ENCODE data around the gene PPP2R2C.

The PPP2R2C gene

GRCh38 chr4:6326312-6327060 lies 145.9 kb downstream of the PPP2R2C start:
- no peak overlapping the region for H3K4me3 ChIP-seq
- H3K4me1 ChIP-seq, result no peaks in the 10 kb centered on the region; the same call in 1 of the 2 replicates
- H3K36me3 ChIP-seq (replicated peaks), result peaks cover 6% of the 10 kb centered on the region
- H3K9me3 ChIP-seq, result 0 out of 2 replicates have a peak, but pooled peaks cover 3% of the 10 kb centered on the region
- in situ Hi-C loops (cut with MboI; ENCODE audit: low sequenced_read_pairs), result loop anchor here (5.0 kb wide), 2 partner anchors 74 to 329 kb away; no protein-coding TSS in a partner anchor
- no peaks in the 10 kb centered on the region for H3K27me3 ChIP-seq (ENCODE audit: low read depth)
- DNase-seq (ENCODE audit: low spot score in 2 of 2), result no peak

DNA sequence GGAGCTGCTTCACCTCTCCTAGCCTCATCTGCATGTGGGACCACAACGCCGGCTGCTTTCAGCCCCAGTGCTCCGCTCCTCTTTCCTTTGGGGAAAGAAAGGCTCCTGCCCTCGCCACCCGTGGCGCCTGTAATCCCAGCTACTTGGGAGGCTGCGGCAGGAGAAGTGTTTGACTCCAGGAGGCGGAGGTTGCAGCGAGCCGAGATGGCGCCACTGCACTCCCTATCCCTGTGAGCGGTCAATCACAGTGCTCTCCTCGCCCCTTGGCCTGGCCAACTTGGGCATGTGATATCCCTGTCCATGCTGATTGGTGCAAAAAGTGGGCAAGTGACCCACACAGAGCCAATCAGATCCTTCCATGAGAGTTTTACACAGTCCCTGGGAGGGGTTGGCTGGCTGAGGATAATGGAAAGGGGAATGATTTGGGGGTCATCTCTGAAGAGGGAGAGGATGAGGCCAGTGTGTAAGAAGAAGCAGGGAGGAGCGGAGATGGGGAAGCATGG lies 146.6 kb downstream of the PPP2R2C start:
- peaks cover 4% of the 10 kb centered on the region for H3K36me3 ChIP-seq (replicated peaks)
- no peaks in the 10 kb centered on the region for H3K27me3 ChIP-seq (ENCODE audit: low read depth)
- no peaks in the 10 kb centered on the region; the same call in 1 of the 2 replicates for H3K4me1 ChIP-seq
- H3K9me3 ChIP-seq, result no peaks in the 10 kb centered on the region
- in situ Hi-C loops (cut with MboI; ENCODE audit: low sequenced_read_pairs), result loop anchor here (5.0 kb wide), 2 partner anchors 74 to 329 kb away; no protein-coding TSS in a partner anchor
- no peak overlapping the region for H3K4me3 ChIP-seq
- DNase-seq (ENCODE audit: low spot score in 2 of 2), result no peak

DNA sequence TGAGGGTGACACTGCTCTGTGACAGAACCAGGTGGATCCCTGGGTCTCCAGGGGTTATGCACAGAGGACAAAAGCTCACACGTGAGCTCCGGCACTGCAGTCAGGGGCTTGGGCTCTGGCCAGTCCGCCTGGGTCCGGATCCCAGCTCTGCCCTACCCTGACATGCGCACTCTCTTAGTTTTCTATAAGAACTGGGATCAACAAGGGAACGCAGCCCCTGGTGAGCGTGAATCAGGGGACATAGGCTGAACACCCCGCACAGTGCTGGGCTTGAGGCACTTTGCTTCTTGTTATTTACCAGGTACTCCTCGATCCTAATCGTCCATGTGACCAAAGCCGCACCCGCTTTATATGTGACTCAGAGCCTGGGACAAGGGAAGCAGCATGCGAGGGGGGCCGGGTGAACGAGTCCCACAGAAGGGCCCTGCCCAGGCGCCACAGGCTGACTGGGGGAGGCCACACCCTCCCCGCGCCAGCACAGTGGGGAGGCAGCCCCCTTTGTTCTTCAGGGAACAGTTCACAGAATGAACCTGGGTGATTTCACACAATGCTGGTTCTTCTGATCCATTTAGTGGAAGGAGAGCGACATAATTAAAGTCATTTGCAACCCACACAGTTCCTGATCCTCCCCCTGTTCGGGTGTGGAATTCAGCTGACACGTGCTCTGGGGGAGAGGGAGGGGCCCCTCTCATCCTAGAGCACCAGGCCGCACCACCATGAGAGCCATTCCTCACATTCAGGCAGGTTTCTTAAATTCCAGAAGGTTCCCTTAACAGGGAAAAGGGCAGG lies 147.2 kb downstream of the PPP2R2C start:
- peak in 1 of 2 experiments; percentile 41 for DNase-seq (ENCODE audit: low spot score in 2 of 2)

DNA sequence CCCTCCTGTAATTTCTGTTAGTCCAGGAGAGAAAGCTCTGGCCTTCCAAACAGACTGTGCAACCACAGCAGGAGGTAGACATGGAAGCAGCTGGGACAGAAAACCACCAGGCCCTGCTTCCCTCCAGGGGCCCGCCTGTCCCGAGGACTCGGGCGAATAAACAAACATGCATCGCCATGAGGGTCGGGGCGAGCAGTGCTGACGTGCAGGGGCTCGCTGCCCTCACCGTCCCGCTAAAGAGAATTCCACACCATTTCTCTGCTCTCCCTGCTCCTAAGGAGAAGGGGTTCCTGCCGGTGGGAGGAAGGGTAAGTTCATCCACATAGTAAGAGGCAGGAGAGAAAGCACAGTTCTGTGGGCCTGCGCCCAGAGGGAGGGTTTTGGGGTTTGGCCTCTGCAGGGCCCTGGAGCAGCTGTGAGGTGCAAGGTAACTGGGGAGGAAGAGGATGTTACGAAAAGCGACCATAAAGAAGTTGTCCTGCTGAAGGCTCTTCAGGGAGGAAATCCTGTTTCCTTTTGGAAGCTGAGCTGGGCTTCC lies 147.9 kb downstream of the PPP2R2C start:
- in situ Hi-C loops (cut with MboI; ENCODE audit: low sequenced_read_pairs), result no loop called here
- Histone ChIP-seq H3K36me3 (replicated peaks) (no peaks in the 10 kb centered on the region; the same call in none of the 2 replicates), H3K4me3 (no peak overlapping the region), H3K4me1 (no peaks in the 10 kb centered on the region; the same call in 1 of the 2 replicates), H3K9me3 (no peaks in the 10 kb centered on the region), H3K27me3 (ENCODE audit: low read depth) (no peaks in the 10 kb centered on the region)
- DNase-seq (ENCODE audit: low spot score in 2 of 2), result no peak

More for the DNA sequence above, 147.2 kb downstream of the PPP2R2C start:
- Histone ChIP-seq H3K4me1 (no peaks in the 10 kb centered on the region; the same call in 1 of the 2 replicates), H3K36me3 (replicated peaks) (no peaks in the 10 kb centered on the region; the same call in none of the 2 replicates), H3K4me3 (no peak overlapping the region), H3K27me3 (ENCODE audit: low read depth) (no peaks in the 10 kb centered on the region), H3K9me3 (no peaks in the 10 kb centered on the region)
- in situ Hi-C loops (cut with MboI; ENCODE audit: low sequenced_read_pairs), result loop anchor here (5.0 kb wide), 2 partner anchors 73 to 328 kb away; no protein-coding TSS in a partner anchor

- H3K4me1 ChIP-seq, result no peaks in the 10 kb centered on the region; the same call in 1 of the 2 replicates
- DNase-seq (ENCODE audit: low spot score in 2 of 2), result no peak
- no peaks in the 10 kb centered on the region; the same call in none of the 2 replicates for H3K36me3 ChIP-seq (replicated peaks)
- in situ Hi-C loops (cut with MboI; ENCODE audit: low sequenced_read_pairs), result no loop called here
- H3K9me3 ChIP-seq, result no peaks in the 10 kb centered on the region
- no peak overlapping the region for H3K4me3 ChIP-seq
- H3K27me3 ChIP-seq (ENCODE audit: low read depth), result no peaks in the 10 kb centered on the region
Measured at GRCh38 chr4:6322761-6323566, 149.4 kb downstream of the PPP2R2C start.

DNA sequence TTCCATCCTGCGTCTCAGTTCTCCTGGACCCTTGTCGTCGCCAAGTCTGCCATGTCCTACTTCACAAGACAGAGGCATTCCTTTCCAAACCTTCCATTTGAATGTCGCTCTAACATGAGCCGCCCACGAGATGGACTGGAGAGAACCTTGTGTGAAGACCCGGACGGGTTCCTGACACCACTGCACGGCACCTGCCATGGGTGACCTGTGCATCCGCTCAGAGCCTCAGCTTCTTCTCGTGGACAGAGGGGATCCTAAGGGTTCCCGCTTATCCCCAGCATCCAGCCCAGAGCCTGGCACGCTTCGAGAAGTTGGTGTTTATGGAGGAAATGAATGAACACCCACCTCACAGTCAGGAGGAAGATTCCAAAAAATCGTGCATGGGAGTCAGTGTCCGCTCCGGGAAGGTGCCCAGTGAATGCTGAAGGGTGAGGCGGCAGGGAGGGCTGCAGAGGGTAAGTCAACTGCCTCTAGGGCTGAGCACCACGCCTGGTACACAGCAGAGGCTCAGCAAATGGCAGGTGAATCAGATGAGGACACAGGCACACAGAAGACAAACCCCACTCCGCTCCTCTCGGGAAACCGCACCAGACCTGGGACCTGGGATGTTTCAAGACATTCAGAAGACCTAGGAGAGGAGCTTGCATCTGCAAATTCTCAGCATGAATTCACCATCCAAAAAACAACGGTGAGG lies 150.2 kb downstream of the PPP2R2C start:
- Histone ChIP-seq H3K4me1 (no peaks in the 10 kb centered on the region; the same call in 1 of the 2 replicates), H3K4me3 (no peak overlapping the region), H3K36me3 (replicated peaks) (no peaks in the 10 kb centered on the region; the same call in none of the 2 replicates), H3K27me3 (ENCODE audit: low read depth) (no peaks in the 10 kb centered on the region), H3K9me3 (no peaks in the 10 kb centered on the region)
- DNase-seq (ENCODE audit: low spot score in 2 of 2), result no peak
- in situ Hi-C loops (cut with MboI; ENCODE audit: low sequenced_read_pairs), result no loop called here

- no peak for DNase-seq (ENCODE audit: low spot score in 2 of 2)
- Histone ChIP-seq H3K27me3 (ENCODE audit: low read depth) (no peaks in the 10 kb centered on the region), H3K9me3 (no peaks in the 10 kb centered on the region), H3K36me3 (replicated peaks) (no peaks in the 10 kb centered on the region; the same call in none of the 2 replicates), H3K4me3 (no peak overlapping the region), H3K4me1 (no peaks in the 10 kb centered on the region; the same call in 1 of the 2 replicates)
- in situ Hi-C loops (cut with MboI; ENCODE audit: low sequenced_read_pairs), result no loop called here
Measured at GRCh38 chr4:6321361-6321760, 151.1 kb downstream of the PPP2R2C start.

DNA sequence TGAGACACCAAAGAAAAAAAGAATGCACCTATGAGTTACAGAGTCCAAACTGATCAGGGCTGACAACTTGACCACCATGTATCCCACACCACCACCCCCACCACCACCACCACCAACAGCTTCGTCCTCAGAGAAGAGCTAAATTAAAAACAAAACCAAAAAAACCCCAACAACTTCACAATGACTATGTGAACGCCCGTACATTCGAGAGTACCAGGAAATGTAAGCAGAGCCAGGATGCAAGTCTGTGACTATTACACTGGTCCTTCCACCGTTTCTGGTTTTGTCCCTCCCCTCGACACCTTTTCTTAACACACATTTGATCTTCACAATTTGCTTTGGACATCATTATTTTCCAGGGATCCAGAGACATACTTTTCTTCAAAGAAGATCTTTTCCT lies 151.8 kb downstream of the PPP2R2C start:
- no peaks in the 10 kb centered on the region for H3K9me3 ChIP-seq
- H3K4me3 ChIP-seq, result no peak overlapping the region
- H3K27me3 ChIP-seq (ENCODE audit: low read depth), result no peaks in the 10 kb centered on the region
- no peaks in the 10 kb centered on the region; the same call in 1 of the 2 replicates for H3K4me1 ChIP-seq
- in situ Hi-C loops (cut with MboI; ENCODE audit: low sequenced_read_pairs), result no loop called here
- H3K36me3 ChIP-seq (replicated peaks), result no peaks in the 10 kb centered on the region; the same call in none of the 2 replicates
- no peak for DNase-seq (ENCODE audit: low spot score in 2 of 2)

- in situ Hi-C loops (cut with MboI; ENCODE audit: low sequenced_read_pairs), result no loop called here
Measured at GRCh38 chr4:6319530-6320150, 152.8 kb downstream of the PPP2R2C start.

GRCh38 chr4:6318206-6318605 lies 154.2 kb downstream of the PPP2R2C start:
- in situ Hi-C loops (cut with MboI; ENCODE audit: low sequenced_read_pairs), result no loop called here
- H3K36me3 ChIP-seq (replicated peaks), result no peaks in the 10 kb centered on the region; the same call in 1 of the 2 replicates
- H3K4me1 ChIP-seq, result no peaks in the 10 kb centered on the region
- no peak for DNase-seq (ENCODE audit: low spot score in 2 of 2)
- H3K27me3 ChIP-seq (ENCODE audit: low read depth), result no peaks in the 10 kb centered on the region
- no peaks in the 10 kb centered on the region for H3K9me3 ChIP-seq
- H3K4me3 ChIP-seq, result no peak overlapping the region

More at GRCh38 chr4:6319530-6320150, 152.8 kb downstream of the PPP2R2C start:
- Histone ChIP-seq H3K4me3 (no peak overlapping the region), H3K27me3 (ENCODE audit: low read depth) (no peaks in the 10 kb centered on the region), H3K9me3 (no peaks in the 10 kb centered on the region), H3K4me1 (no peaks in the 10 kb centered on the region), H3K36me3 (replicated peaks) (no peaks in the 10 kb centered on the region; the same call in none of the 2 replicates)
- DNase-seq (ENCODE audit: low spot score in 2 of 2), result no peak

GRCh38 chr4:6316461-6317003 lies 155.9 kb downstream of the PPP2R2C start:
- DNase-seq (ENCODE audit: low spot score in 2 of 2), result no peak
- no peaks in the 10 kb centered on the region for H3K4me1 ChIP-seq
- in situ Hi-C loops (cut with MboI; ENCODE audit: low sequenced_read_pairs), result no loop called here
- H3K9me3 ChIP-seq, result no peaks in the 10 kb centered on the region
- H3K36me3 ChIP-seq (replicated peaks), result no peaks in the 10 kb centered on the region
- no peaks in the 10 kb centered on the region for H3K27me3 ChIP-seq (ENCODE audit: low read depth)
- no peak overlapping the region for H3K4me3 ChIP-seq

- H3K4me1 ChIP-seq, result no peaks in the 10 kb centered on the region
- in situ Hi-C loops (cut with MboI; ENCODE audit: low sequenced_read_pairs), result no loop called here
- peaks cover 5% of the 10 kb centered on the region; the same call in 1 of the 2 replicates for H3K9me3 ChIP-seq
- DNase-seq (ENCODE audit: low spot score in 2 of 2), result no peak
- peaks cover 13% of the 10 kb centered on the region; the same call in 1 of the 2 replicates for H3K27me3 ChIP-seq (ENCODE audit: low read depth)
- H3K36me3 ChIP-seq (replicated peaks), result no peaks in the 10 kb centered on the region
- no peak overlapping the region for H3K4me3 ChIP-seq
Measured at GRCh38 chr4:6313216-6313615, 159.2 kb downstream of the PPP2R2C start.

All from HAP-1 (cell line).